HepG2 (cell line): ENCODE data around the gene SMIM12. TPM values are rescaled to one million over a fixed set of nuclear protein-coding genes. Genes with fewer than 3 reads are reported as not detected.

ENCODE experiments used
- ATAC-seq: fragments of 200-7000 bp; cut with Tn5 transposase; 3 replicates; pipeline ENCODE4 v1.9.1; 2020; ENCODE audit warnings: mild to moderate bottlenecking, moderate library complexity
- BruUV-seq: library from RNA; stranded (reverse); fragments of 400-500 nt; replicated peaks from 2 replicates; lab custom pipeline; 2021; lab: Mats Ljungman, UMichigan
- CTCF ChIA-PET: fragments of 300-600 bp; formaldehyde crosslinking; extraction: SDS; loops from one replicate; lab custom pipeline; 2021; ENCODE audit warnings: low total read pairs, inconsistent platforms, low intra/inter-chr PET ratio; lab: Yijun Ruan, JAX
- POLR2A ChIA-PET: fragments of 350-600 bp; sonication (Branson Sonifier 250); formaldehyde crosslinking; loops from one replicate; lab custom pipeline; 2020; ENCODE audit warnings: antibody characterized with exemption, inconsistent platforms; lab: Yijun Ruan, JAX
- DNase-seq: peaks from one replicate; pipeline ENCODE4 v3.0.0-alpha.2; 2015; ENCODE audit warnings: low spot score
- FAIRE-seq: peaks from 3 replicates; lab custom pipeline; 2011; peaks lifted over from hg19 to GRCh38; lab: Jason Lieb, UNC
- H2AFZ ChIP-seq: one replicate; pipeline ENCODE4 v1.6.1; 2011; ENCODE audit warnings: low read length, inconsistent platforms
- H3K27ac ChIP-seq: fragments of 300-600 bp; 3 replicates; pipeline ENCODE4 v1.8.0; 2011; ENCODE audit warnings: mixed run types, mild to moderate bottlenecking, mixed read lengths, low read length, inconsistent platforms; ENCODE audit not compliant: insufficient read depth; ENCODE audit errors: extremely low read length
- H3K27me3 ChIP-seq, 2 experiments: fragments of 200-600 bp in 1 of 2; 2 replicates in 1 of 2; 3 replicates in 1 of 2; pipeline versions ENCODE4 v1.6.0 to v1.8.0; 2011; ENCODE audit warnings: low read length in 2 of 2, mild to moderate bottlenecking in 2 of 2, moderate library complexity in 2 of 2, inconsistent platforms in 1 of 2; ENCODE audit not compliant: insufficient read depth in 2 of 2, control insufficient read depth in 1 of 2
- H3K36me3 ChIP-seq, 2 experiments: fragments of 200-600 bp in 1 of 2; replicated peaks in 1 of 2; 2 replicates in 1 of 2; 3 replicates in 1 of 2; pipeline versions ENCODE4 v1.5.1 to v1.8.0; 2011; ENCODE audit warnings: low read length in 2 of 2, inconsistent platforms in 1 of 2; ENCODE audit not compliant: insufficient read depth in 2 of 2, control insufficient read depth in 1 of 2
- H3K4me1 ChIP-seq: 2 replicates; pipeline ENCODE4 v1.5.1; 2012; ENCODE audit warnings: low read length, inconsistent platforms; ENCODE audit not compliant: insufficient read depth
- H3K4me2 ChIP-seq: 2 replicates; pipeline ENCODE4 v1.6.0; 2011; ENCODE audit warnings: low read depth, low read length, inconsistent platforms
- H3K4me3 ChIP-seq, 3 experiments: fragments of 200-600 bp in 1 of 3; sonication (generic), shearing (Covaris generic) in 1 of 3; replicated peaks in 1 of 3; 2 replicates each; pipeline ENCODE4 v1.5.1; 2011 to 2016; ENCODE audit warnings: low read length in 3 of 3, inconsistent platforms in 2 of 3, low read depth in 2 of 3, mild to moderate bottlenecking in 2 of 3, control low read depth in 1 of 3, mixed read lengths in 1 of 3; ENCODE audit not compliant: insufficient read depth in 1 of 3
- H3K79me2 ChIP-seq: one replicate; pipeline ENCODE4 v1.6.1; 2011; ENCODE audit warnings: low read length, inconsistent platforms; ENCODE audit not compliant: insufficient read depth
- H3K9ac ChIP-seq: 2 replicates; pipeline ENCODE4 v1.6.0; 2011; ENCODE audit warnings: mild to moderate bottlenecking, low read depth, low read length, inconsistent platforms; ENCODE audit not compliant: insufficient read depth
- H3K9me3 ChIP-seq: 2 replicates; pipeline ENCODE4 v1.5.1; 2012; ENCODE audit warnings: mild to moderate bottlenecking, low read length
- H4K20me1 ChIP-seq: 2 replicates; pipeline ENCODE4 v1.6.0; 2011; ENCODE audit warnings: inconsistent platforms, mild to moderate bottlenecking, low read length, moderate library complexity; ENCODE audit not compliant: insufficient read depth
- MLXIP ChIP-seq: sonication (generic); formaldehyde crosslinking; IDR thresholded peaks from 2 replicates; pipeline ENCODE4 v1.9.0; 2021; ENCODE audit warnings: missing genetic modification reagents, borderline replicate concordance
- REST ChIP-seq, 2 experiments: IDR thresholded peaks; 2 replicates each; pipeline ENCODE4 v1.6.1; 2011 to 2012; ENCODE audit warnings: low read length in 2 of 2, borderline replicate concordance in 1 of 2, low read depth in 1 of 2, mild to moderate bottlenecking in 1 of 2, moderate library complexity in 1 of 2
- RFXAP ChIP-seq: sonication (generic); formaldehyde crosslinking; IDR thresholded peaks from 2 replicates; pipeline ENCODE4 v1.4.0; 2020; ENCODE audit warnings: missing genetic modification reagents, borderline replicate concordance
- ZNF337 ChIP-seq: sonication (generic); formaldehyde crosslinking; IDR thresholded peaks from 2 replicates; pipeline ENCODE4 v1.5.1; 2020; ENCODE audit warnings: missing genetic modification reagents, low read depth, mild to moderate bottlenecking, borderline replicate concordance
- ZNF530 ChIP-seq: sonication (generic); formaldehyde crosslinking; IDR thresholded peaks from 2 replicates; pipeline ENCODE4 v1.5.0; 2020; ENCODE audit warnings: low read depth, mild to moderate bottlenecking, missing genetic modification reagents
- ZNF547 ChIP-seq: sonication (generic); formaldehyde crosslinking; IDR thresholded peaks from 2 replicates; pipeline ENCODE4 v1.5.1; 2020; ENCODE audit warnings: mild to moderate bottlenecking, missing genetic modification reagents
- ZNF740 ChIP-seq: sonication (generic); formaldehyde crosslinking; IDR thresholded peaks from 2 replicates; pipeline ENCODE4 v1.4.0; 2020; ENCODE audit warnings: missing genetic modification reagents
- WGBS: methylation state at CpG from one replicate; pipeline ENCODE4 v1.1.6; 2017; ENCODE audit warnings: low lambda C conversion rate; 5-methylcytosine and 5-hydroxymethylcytosine counted together
- in situ Hi-C: cut with HindIII; loops from 2 replicates; pipeline ENCODE4 v1.10.0; 2017; ENCODE audit warnings: low pct_unique_long_range_greater_than_20kb; ENCODE audit not compliant: extremely low pct_ligation_motif_present
- intact Hi-C: fragments of 100-400 bp; cut with micrococcal nuclease; formaldehyde crosslinking; loops from one replicate; pipeline ENCODE4 v1.10.0; 2022; ENCODE audit not compliant: unreplicated experiment
- polyA plus RNA-seq, 8 experiments: library from polyadenylated mRNA; depleted of rRNA in 3 of 8; stranded (reverse) in 7 of 8; unstranded in 1 of 8; fragments of >200 nt; fragmentation: Illumina TruSeq in 4 of 8; extraction: Trizol in 4 of 8; gene quantifications; 2 replicates each; pipeline versions ENCODE4 v1.2.1 to v1.2.3, GENCODE V29; 2011 to 2016; ENCODE audit warnings: low read depth in 4 of 8, missing spikeins in 1 of 8, mixed read lengths in 1 of 8; ENCODE audit not compliant: insufficient read depth in 1 of 8
- total RNA-seq, 5 experiments: library from RNA; depleted of rRNA; stranded (reverse); fragments of >200 nt; fragmentation: Illumina TruSeq; extraction: Trizol; gene quantifications; 2 replicates each; pipeline ENCODE4 v1.2.3, GENCODE V29; 2016; ENCODE audit warnings: low read depth in 1 of 5

Gene SMIM12
- total and polyA plus RNA-seq, 2 of the 13 experiments (the other 11 are each of a cell fraction or from before 2014, with no cell fraction given), result 20.1 to 41.3 TPM

GRCh38 chr1:34865981-34866761, 6.6 kb upstream of the SMIM12 start (continued):
- TF ChIP-seq ZNF547 (CRISPR knock-in tag) (peak; percentile 41; the same call in 1 of the 2 replicates), REST (IDR thresholded peaks at IDR 0.05; ENCODE audit: borderline replicate concordance in 1 of 2, low read depth in 1 of 2, low read length in 2 of 2) (no peak)

- H3K9me3 ChIP-seq, result no peaks in the 10 kb centered on the region
- H2AFZ ChIP-seq, result no peak overlapping the region
- intact Hi-C loops, result no loop called here
- ATAC-seq (no peak), DNase-seq (no peak), FAIRE-seq (no peak)
- CTCF ChIA-PET, result interaction anchor here (1.6 to 1.7 kb wide), 2 partner anchors 13 to 79 kb away, joined by 14 to 15 read pairs; no protein-coding TSS in a partner anchor
- peak overlapping the region in 1 of 3 experiments; percentile 64; a peak in 1 of 6 replicates for H3K4me3 ChIP-seq
- peaks cover 1 to 14% of the 10 kb centered on the region in 2 experiments for H3K27me3 ChIP-seq
- BruUV-seq, result no TSS peak
- H3K9ac ChIP-seq, result no peak overlapping the region
- no peak overlapping the region for H3K27ac ChIP-seq
- TF ChIP-seq ZNF740 (CRISPR knock-in tag) (no peak), ZNF530 (CRISPR knock-in tag) (no peak), RFXAP (CRISPR knock-in tag) (no peak), MLXIP (CRISPR knock-in tag) (no peak), ZNF337 (CRISPR knock-in tag) (no peak)
- POLR2A ChIA-PET, result interaction anchor here (1.4 kb wide), 1 partner anchor 21 kb away, joined by 3 read pairs; no protein-coding TSS in a partner anchor
- peaks cover 6% of the 10 kb centered on the region; the same call in 1 of the 2 replicates for H3K4me1 ChIP-seq
- H3K36me3 ChIP-seq, result no peaks in the 10 kb centered on the region
- 96% methylated on average over 25 of the region's 25 CpGs for WGBS
- H3K79me2 ChIP-seq, result no peaks in the 10 kb centered on the region
- H4K20me1 ChIP-seq, result no peaks in the 10 kb centered on the region
- in situ Hi-C loops, result no loop called here
- no peak overlapping the region for H3K4me2 ChIP-seq
These were observed 6.0 kb upstream of the SMIM12 start for GRCh38 chr1:34865573-34865972.
